WTC11 (cell line): ENCODE data around the gene CD19. TPM values are rescaled to one million over a fixed set of nuclear protein-coding genes. Genes with fewer than 3 reads are reported as not detected.

Experiments
- ATAC-seq: fragments of 200-7000 bp; cut with Tn5 transposase; 2 replicates; pipeline ENCODE4 v1.10.0; 2021; ENCODE audit warnings: mild to moderate bottlenecking, moderate library complexity
- Bru-seq: library from RNA; stranded (reverse); fragments of 400-500 nt; gene quantifications from one replicate; lab custom pipeline; 2021; lab: Mats Ljungman, UMichigan
- CTCF ChIA-PET: fragments of 300-600 bp; sonication (Branson Sonifier 250); formaldehyde crosslinking; loops from one replicate; lab custom pipeline; 2021; ENCODE audit warnings: antibody characterized with exemption; lab: Charles Lee
- POLR2A ChIA-PET: fragments of 350-600 bp; sonication (Branson Sonifier 250); formaldehyde crosslinking; loops from one replicate; lab custom pipeline; 2021; ENCODE audit warnings: antibody characterized with exemption; lab: Charles Lee
- DNase-seq: peaks from one replicate; pipeline ENCODE4 v3.0.0; 2021; ENCODE audit warnings: low spot score
- H3K27ac Mint-ChIP-seq: 2 replicates; pipeline ENCODE4 v1.8.0; 2021; ENCODE audit warnings: mixed read lengths
- H3K27me3 Mint-ChIP-seq: 2 replicates; pipeline ENCODE4 v1.8.0; 2021; ENCODE audit warnings: low read depth, mild to moderate bottlenecking, moderate library complexity, mixed read lengths
- H3K36me3 Mint-ChIP-seq: 2 replicates; pipeline ENCODE4 v1.8.0; 2021; ENCODE audit warnings: mixed read lengths
- H3K4me1 Mint-ChIP-seq: 2 replicates; pipeline ENCODE4 v1.8.0; 2022; ENCODE audit warnings: mixed read lengths
- H3K4me3 Mint-ChIP-seq: 2 replicates; pipeline ENCODE4 v1.8.0; 2021; ENCODE audit warnings: mild to moderate bottlenecking, moderate library complexity, mixed read lengths
- H3K9me3 Mint-ChIP-seq: 2 replicates; pipeline ENCODE4 v1.8.0; 2021; ENCODE audit warnings: mixed read lengths
- CBFB ChIP-seq: sonication (generic); formaldehyde crosslinking; IDR thresholded peaks from 2 replicates; pipeline ENCODE4 v1.8.1; 2022; ENCODE audit warnings: mild to moderate bottlenecking, low read depth, missing genetic modification reagents
- ESRRA ChIP-seq: sonication (generic); formaldehyde crosslinking; IDR thresholded peaks from 2 replicates; pipeline ENCODE4 v1.8.1; 2022; ENCODE audit warnings: mild to moderate bottlenecking, missing genetic modification reagents, borderline replicate concordance
- JAZF1 ChIP-seq: fragments of 250-450 bp; sonication (Bioruptor Pico); IDR thresholded peaks from 2 replicates; pipeline ENCODE4 v1.9.0; 2021; ENCODE audit warnings: moderate library complexity, mild to moderate bottlenecking, inconsistent platforms
- JUN ChIP-seq: sonication (generic); formaldehyde crosslinking; IDR thresholded peaks from 2 replicates; pipeline ENCODE4 v1.8.0; 2023; ENCODE audit warnings: mild to moderate bottlenecking, missing genetic modification reagents
- NR3C1 ChIP-seq: sonication (generic); formaldehyde crosslinking; conservative IDR thresholded peaks from 2 replicates; pipeline ENCODE4 v1.8.1; 2023; ENCODE audit warnings: low read depth, mild to moderate bottlenecking, missing genetic modification reagents
- PRRX2 ChIP-seq: fragments of 250-450 bp; sonication (Bioruptor Pico); IDR thresholded peaks from 2 replicates; pipeline ENCODE4 v1.8.0; 2021; ENCODE audit warnings: mild to moderate bottlenecking
- TEAD1 ChIP-seq: sonication (generic); formaldehyde crosslinking; IDR thresholded peaks from 2 replicates; pipeline ENCODE4 v1.8.0; 2022; ENCODE audit warnings: mild to moderate bottlenecking, missing genetic modification reagents
- long read RNA-seq, 3 experiments: library from RNA in 1 of 3; library from capped mRNA in 1 of 3; library from polyadenylated mRNA in 1 of 3; unstranded in 2 of 3; stranded (forward) in 1 of 3; transcript quantifications; one replicate each; pipeline ENCODE4 v2.0.0, GENCODE V29; 2021
- total RNA-seq: library from RNA; stranded (reverse); gene quantifications from 3 replicates; pipeline ENCODE4 v1.2.3, GENCODE V29; 2021
- TF ChIP-seq, protein P1 (sequence below): fragments of 250-450 bp; sonication (Bioruptor Pico); IDR thresholded peaks from 2 replicates; pipeline ENCODE4 v1.9.0; 2021; ENCODE audit warnings: mild to moderate bottlenecking, borderline replicate concordance
- TF ChIP-seq, protein P2 (sequence below): sonication (generic); formaldehyde crosslinking; IDR thresholded peaks from 2 replicates; pipeline ENCODE4 v1.8.1; 2023; ENCODE audit warnings: mild to moderate bottlenecking, missing genetic modification reagents, borderline replicate concordance
- TF ChIP-seq, protein P3 (sequence below): sonication (generic); formaldehyde crosslinking; IDR thresholded peaks from 2 replicates; pipeline ENCODE4 v1.8.1; 2022; ENCODE audit warnings: low read depth, missing genetic modification reagents, borderline replicate concordance
- TF ChIP-seq, protein P4 (sequence below): sonication (generic); formaldehyde crosslinking; IDR thresholded peaks from 2 replicates; pipeline ENCODE4 v1.8.0; 2023; ENCODE audit warnings: missing genetic modification reagents
- TF ChIP-seq, protein P5 (sequence below): sonication (generic); formaldehyde crosslinking; IDR thresholded peaks from 2 replicates; pipeline ENCODE4 v1.8.1; 2023; ENCODE audit warnings: mild to moderate bottlenecking, missing genetic modification reagents, moderate library complexity

CD19 gene
- total RNA-seq (0.90 to 2.5 TPM (median 2.5 TPM) in 3 replicates), Bru-seq, nascent RNA (percentile 12 among the genes with signal in this experiment)
- long read RNA-seq, experiment 1, partial matches to known transcripts = 3 of 3 reads
- long read RNA-seq, experiment 1, other reads (novel, unspliced or antisense) = 0 of 3 reads
- long read RNA-seq, experiment 2, partial matches to known transcripts = 1 of 1 reads
- long read RNA-seq, experiment 2, other reads (novel, unspliced or antisense) = 0 of 1 reads
- long read RNA-seq, experiment 3, partial matches to known transcripts = 1 of 1 reads
- long read RNA-seq, experiment 3, other reads (novel, unspliced or antisense) = 0 of 1 reads

DNA sequence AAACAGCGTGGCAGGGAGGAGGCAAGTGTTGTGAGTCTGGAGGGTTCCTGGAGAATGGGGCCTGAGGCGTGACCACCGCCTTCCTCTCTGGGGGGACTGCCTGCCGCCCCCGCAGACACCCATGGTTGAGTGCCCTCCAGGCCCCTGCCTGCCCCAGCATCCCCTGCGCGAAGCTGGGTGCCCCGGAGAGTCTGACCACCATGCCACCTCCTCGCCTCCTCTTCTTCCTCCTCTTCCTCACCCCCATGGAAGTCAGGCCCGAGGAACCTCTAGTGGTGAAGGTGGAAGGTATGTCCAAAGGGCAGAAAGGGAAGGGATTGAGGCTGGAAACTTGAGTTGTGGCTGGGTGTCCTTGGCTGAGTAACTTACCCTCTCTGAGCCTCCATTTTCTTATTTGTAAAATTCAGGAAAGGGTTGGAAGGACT is at the start of gene CD19:
Gene CD19 (plus strand): TSS at position 171 of the 425 bp plus-strand sequence. CDS start 30 bp downstream, at position 201.
- H3K27ac Mint-ChIP-seq = peak within 1 kb of the TSS; percentile 76
- peaks cover 14% of the 10 kb centered on the region for H3K27me3 Mint-ChIP-seq
- no peaks in the 10 kb centered on the region for H3K9me3 Mint-ChIP-seq
- H3K4me3 Mint-ChIP-seq = no peak within 1 kb of the TSS
- no peaks in the 10 kb centered on the region for H3K36me3 Mint-ChIP-seq
- ChIA-PET CTCF (interaction anchor here (1.7 kb wide), 1 partner anchor 13 kb away, joined by 10 read pairs; no protein-coding TSS in a partner anchor), POLR2A (no interaction called here)
- ATAC-seq (no peak), DNase-seq (no peak)
- peaks cover 8% of the 10 kb centered on the region for H3K4me1 Mint-ChIP-seq
- TF ChIP-seq TEAD1 = no peak

DNA sequence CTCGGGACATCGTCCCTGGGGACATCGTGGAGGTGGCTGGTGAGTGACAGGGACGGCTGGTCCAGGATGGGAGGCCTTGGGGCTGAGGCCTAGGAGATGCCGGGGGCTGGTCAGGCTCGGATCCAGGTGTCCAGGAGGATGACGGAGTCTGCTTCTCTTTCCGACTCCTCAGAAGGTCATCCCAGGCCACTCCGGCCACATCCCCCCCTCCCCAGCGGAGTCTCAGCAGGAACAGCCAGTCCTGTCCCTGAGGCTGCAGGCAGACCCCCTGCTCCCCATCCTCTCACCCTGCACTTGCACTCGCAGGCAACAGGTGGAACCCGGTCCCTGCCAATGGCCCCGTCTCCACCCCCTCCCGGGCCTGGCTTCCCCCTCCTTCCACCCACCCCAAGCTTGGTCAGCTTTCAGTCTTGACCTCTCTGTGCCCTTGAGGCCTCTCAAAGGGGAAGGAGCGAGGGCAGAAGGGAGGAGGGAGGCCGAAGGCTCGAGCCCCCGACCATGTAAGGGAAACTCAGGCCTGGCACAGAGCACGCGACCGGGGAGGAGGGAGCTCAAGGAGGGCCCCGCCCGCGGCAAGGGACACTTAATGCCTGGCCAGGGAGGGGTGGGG is 49.1 kb upstream of the CD19 start:
- ATAC-seq (peak; percentile 23), DNase-seq (peak; percentile 63)
- POLR2A ChIA-PET = no interaction called here
- H3K4me3 Mint-ChIP-seq = no peak overlapping the region
- peaks cover 28% of the 10 kb centered on the region for H3K27me3 Mint-ChIP-seq
- H3K27ac Mint-ChIP-seq = no peak overlapping the region
- TF ChIP-seq, protein P1, sequence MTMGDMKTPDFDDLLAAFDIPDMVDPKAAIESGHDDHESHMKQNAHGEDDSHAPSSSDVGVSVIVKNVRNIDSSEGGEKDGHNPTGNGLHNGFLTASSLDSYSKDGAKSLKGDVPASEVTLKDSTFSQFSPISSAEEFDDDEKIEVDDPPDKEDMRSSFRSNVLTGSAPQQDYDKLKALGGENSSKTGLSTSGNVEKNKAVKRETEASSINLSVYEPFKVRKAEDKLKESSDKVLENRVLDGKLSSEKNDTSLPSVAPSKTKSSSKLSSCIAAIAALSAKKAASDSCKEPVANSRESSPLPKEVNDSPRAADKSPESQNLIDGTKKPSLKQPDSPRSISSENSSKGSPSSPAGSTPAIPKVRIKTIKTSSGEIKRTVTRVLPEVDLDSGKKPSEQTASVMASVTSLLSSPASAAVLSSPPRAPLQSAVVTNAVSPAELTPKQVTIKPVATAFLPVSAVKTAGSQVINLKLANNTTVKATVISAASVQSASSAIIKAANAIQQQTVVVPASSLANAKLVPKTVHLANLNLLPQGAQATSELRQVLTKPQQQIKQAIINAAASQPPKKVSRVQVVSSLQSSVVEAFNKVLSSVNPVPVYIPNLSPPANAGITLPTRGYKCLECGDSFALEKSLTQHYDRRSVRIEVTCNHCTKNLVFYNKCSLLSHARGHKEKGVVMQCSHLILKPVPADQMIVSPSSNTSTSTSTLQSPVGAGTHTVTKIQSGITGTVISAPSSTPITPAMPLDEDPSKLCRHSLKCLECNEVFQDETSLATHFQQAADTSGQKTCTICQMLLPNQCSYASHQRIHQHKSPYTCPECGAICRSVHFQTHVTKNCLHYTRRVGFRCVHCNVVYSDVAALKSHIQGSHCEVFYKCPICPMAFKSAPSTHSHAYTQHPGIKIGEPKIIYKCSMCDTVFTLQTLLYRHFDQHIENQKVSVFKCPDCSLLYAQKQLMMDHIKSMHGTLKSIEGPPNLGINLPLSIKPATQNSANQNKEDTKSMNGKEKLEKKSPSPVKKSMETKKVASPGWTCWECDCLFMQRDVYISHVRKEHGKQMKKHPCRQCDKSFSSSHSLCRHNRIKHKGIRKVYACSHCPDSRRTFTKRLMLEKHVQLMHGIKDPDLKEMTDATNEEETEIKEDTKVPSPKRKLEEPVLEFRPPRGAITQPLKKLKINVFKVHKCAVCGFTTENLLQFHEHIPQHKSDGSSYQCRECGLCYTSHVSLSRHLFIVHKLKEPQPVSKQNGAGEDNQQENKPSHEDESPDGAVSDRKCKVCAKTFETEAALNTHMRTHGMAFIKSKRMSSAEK (CRISPR knock-in tag) = no peak
- TF ChIP-seq ESRRA = peak; percentile 68; the same call in 1 of the 2 replicates
- no peaks in the 10 kb centered on the region for H3K36me3 Mint-ChIP-seq
- CTCF ChIA-PET = interaction anchor here (0.6 to 1.8 kb wide), 9 partner anchors 9 to 95 kb away, joined by 3 to 18 read pairs (median 5); partner anchors contain the start of genes NFATC2IP and SH2B1
- H3K4me1 Mint-ChIP-seq = peaks cover 35% of the 10 kb centered on the region
- no peaks in the 10 kb centered on the region for H3K9me3 Mint-ChIP-seq

DNA sequence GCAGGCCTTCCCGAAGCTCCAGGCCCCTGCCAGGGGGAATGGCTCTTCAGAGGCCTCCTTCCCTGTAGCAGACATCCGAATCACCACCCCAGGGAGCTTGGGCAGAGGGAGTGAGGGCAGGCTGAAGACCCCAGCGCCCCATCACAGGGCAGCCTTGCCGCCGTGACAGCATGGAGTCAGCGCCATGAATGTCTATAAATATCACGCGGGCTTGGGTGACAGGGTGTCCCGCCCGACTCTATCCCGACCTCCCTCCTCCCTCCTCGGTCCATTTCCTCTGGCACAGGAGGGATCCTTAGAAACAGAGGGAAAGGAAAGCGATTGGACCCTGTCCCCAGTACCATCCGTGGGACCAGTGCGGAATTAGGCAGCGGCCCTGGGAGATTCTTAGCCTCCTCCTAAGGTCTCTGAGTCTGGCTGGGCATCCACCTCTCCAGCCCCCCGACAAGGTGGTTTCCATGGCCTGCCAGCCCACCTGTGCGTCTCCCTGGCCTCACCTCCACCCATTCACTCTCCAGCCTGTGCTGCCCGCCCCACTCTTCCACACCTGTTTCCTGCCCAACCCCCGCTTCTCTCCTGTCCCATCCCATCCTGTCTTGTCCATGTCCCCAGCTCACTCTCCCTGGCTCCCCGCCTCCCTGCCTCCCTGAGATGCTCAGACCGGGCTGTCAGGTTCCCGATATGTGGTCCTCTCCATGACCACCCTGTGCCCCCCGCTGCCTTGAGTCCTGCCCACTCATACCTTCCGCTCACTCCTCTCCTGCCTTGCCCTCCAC is 48.4 kb upstream of the CD19 start:
- Mint-ChIP-seq H3K9me3 (no peaks in the 10 kb centered on the region), H3K4me1 (peaks cover 31% of the 10 kb centered on the region), H3K4me3 (no peak overlapping the region; the same call in 1 of the 2 replicates), H3K27ac (peak overlapping the region; percentile 29; the same call in 1 of the 2 replicates), H3K36me3 (no peaks in the 10 kb centered on the region), H3K27me3 (peaks cover 28% of the 10 kb centered on the region)
- DNase-seq = no peak
- CTCF ChIA-PET = interaction anchor here (1.0 to 1.8 kb wide), 8 partner anchors 9 to 94 kb away, joined by 3 to 18 read pairs (median 6); partner anchors contain the start of genes NFATC2IP and SH2B1
- POLR2A ChIA-PET = no interaction called here
- ATAC-seq = no peak
- TF ChIP-seq JUN (CRISPR knock-in tag) (no peak), PRRX2 (CRISPR knock-in tag) (no peak), CBFB (CRISPR knock-in tag) (no peak), NR3C1 (CRISPR knock-in tag) (no peak), JAZF1 (CRISPR knock-in tag) (no peak)
- TF ChIP-seq, protein P2, sequence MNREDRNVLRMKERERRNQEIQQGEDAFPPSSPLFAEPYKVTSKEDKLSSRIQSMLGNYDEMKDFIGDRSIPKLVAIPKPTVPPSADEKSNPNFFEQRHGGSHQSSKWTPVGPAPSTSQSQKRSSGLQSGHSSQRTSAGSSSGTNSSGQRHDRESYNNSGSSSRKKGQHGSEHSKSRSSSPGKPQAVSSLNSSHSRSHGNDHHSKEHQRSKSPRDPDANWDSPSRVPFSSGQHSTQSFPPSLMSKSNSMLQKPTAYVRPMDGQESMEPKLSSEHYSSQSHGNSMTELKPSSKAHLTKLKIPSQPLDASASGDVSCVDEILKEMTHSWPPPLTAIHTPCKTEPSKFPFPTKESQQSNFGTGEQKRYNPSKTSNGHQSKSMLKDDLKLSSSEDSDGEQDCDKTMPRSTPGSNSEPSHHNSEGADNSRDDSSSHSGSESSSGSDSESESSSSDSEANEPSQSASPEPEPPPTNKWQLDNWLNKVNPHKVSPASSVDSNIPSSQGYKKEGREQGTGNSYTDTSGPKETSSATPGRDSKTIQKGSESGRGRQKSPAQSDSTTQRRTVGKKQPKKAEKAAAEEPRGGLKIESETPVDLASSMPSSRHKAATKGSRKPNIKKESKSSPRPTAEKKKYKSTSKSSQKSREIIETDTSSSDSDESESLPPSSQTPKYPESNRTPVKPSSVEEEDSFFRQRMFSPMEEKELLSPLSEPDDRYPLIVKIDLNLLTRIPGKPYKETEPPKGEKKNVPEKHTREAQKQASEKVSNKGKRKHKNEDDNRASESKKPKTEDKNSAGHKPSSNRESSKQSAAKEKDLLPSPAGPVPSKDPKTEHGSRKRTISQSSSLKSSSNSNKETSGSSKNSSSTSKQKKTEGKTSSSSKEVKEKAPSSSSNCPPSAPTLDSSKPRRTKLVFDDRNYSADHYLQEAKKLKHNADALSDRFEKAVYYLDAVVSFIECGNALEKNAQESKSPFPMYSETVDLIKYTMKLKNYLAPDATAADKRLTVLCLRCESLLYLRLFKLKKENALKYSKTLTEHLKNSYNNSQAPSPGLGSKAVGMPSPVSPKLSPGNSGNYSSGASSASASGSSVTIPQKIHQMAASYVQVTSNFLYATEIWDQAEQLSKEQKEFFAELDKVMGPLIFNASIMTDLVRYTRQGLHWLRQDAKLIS (CRISPR knock-in tag) = no peak
- TF ChIP-seq, protein P3, sequence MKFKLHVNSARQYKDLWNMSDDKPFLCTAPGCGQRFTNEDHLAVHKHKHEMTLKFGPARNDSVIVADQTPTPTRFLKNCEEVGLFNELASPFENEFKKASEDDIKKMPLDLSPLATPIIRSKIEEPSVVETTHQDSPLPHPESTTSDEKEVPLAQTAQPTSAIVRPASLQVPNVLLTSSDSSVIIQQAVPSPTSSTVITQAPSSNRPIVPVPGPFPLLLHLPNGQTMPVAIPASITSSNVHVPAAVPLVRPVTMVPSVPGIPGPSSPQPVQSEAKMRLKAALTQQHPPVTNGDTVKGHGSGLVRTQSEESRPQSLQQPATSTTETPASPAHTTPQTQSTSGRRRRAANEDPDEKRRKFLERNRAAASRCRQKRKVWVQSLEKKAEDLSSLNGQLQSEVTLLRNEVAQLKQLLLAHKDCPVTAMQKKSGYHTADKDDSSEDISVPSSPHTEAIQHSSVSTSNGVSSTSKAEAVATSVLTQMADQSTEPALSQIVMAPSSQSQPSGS (CRISPR knock-in tag) = no peak
- TF ChIP-seq, protein P4, sequence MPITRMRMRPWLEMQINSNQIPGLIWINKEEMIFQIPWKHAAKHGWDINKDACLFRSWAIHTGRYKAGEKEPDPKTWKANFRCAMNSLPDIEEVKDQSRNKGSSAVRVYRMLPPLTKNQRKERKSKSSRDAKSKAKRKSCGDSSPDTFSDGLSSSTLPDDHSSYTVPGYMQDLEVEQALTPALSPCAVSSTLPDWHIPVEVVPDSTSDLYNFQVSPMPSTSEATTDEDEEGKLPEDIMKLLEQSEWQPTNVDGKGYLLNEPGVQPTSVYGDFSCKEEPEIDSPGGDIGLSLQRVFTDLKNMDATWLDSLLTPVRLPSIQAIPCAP (CRISPR knock-in tag) = no peak
- TF ChIP-seq, protein P5, sequence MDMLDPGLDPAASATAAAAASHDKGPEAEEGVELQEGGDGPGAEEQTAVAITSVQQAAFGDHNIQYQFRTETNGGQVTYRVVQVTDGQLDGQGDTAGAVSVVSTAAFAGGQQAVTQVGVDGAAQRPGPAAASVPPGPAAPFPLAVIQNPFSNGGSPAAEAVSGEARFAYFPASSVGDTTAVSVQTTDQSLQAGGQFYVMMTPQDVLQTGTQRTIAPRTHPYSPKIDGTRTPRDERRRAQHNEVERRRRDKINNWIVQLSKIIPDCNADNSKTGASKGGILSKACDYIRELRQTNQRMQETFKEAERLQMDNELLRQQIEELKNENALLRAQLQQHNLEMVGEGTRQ (CRISPR knock-in tag) = no peak
